ENCODE data around the gene GSG1L.

Gene GSG1L

GRCh38 chr16:28064706-28065249 lies 1.3 kb upstream of the GSG1L start:
- TF ChIP-seq, protein P1, sequence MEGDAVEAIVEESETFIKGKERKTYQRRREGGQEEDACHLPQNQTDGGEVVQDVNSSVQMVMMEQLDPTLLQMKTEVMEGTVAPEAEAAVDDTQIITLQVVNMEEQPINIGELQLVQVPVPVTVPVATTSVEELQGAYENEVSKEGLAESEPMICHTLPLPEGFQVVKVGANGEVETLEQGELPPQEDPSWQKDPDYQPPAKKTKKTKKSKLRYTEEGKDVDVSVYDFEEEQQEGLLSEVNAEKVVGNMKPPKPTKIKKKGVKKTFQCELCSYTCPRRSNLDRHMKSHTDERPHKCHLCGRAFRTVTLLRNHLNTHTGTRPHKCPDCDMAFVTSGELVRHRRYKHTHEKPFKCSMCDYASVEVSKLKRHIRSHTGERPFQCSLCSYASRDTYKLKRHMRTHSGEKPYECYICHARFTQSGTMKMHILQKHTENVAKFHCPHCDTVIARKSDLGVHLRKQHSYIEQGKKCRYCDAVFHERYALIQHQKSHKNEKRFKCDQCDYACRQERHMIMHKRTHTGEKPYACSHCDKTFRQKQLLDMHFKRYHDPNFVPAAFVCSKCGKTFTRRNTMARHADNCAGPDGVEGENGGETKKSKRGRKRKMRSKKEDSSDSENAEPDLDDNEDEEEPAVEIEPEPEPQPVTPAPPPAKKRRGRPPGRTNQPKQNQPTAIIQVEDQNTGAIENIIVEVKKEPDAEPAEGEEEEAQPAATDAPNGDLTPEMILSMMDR (IDR thresholded peaks at IDR 0.05; ENCODE audit: control insufficient read depth, extremely low read depth, insufficient read depth) = no peak
- DNase-seq (ENCODE audit: low read depth) = no peak
- no peak overlapping the region for H3K4me3 ChIP-seq (ENCODE audit: low read depth, low read length)

GRCh38 chr16:28064150-28064549 lies 636 bp upstream of the GSG1L start:
- no peak for DNase-seq (ENCODE audit: low read depth)
- TF ChIP-seq, protein P1 (IDR thresholded peaks at IDR 0.05; ENCODE audit: control insufficient read depth, extremely low read depth, insufficient read depth) = no peak
- H3K4me3 ChIP-seq (ENCODE audit: low read depth, low read length) = no peak overlapping the region

DNA sequence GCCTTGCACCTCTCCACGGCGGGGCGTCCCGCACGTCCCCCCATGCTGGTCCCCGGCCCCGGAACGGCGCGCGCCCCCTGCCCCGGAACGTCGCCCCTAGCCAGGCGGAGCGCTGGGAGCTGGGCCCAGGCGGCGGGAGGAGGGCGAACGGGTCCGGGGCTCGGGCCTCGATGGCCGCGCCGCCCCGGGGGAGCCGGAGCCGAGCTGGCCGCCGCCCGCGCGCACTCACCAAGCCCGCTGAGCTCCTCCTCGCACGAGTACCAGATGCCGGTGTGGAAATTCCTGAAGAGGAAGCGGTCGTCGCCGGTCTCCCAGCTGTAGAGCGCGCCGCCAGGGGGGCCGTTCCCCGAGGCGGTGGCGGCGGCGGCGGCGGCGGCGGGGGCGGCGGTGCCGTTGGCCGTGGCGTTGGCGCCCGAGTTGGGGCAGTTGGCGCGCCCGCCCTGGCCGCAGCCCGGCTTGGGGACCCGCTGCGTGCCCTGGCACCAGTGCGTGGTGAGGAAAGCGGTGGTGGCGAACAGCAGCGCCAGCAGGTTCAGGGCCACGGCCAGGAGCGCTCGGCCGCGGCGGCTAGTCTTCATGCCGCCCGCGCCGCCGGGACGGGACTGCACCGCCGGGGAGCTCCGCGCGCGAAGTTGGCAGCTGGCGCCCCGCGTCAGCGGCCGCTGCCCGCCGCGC lies 530 bp downstream of the GSG1L start:
- no peak overlapping the region for H3K4me3 ChIP-seq (ENCODE audit: low read depth, low read length)
- DNase-seq (ENCODE audit: low read depth) = no peak
- TF ChIP-seq, protein P1 (IDR thresholded peaks at IDR 0.05; ENCODE audit: control insufficient read depth, extremely low read depth, insufficient read depth) = no peak

- no peak for DNase-seq (ENCODE audit: low read depth)
- TF ChIP-seq, protein P1 (IDR thresholded peaks at IDR 0.05; ENCODE audit: control insufficient read depth, extremely low read depth, insufficient read depth) = no peak
- no peak overlapping the region for H3K4me3 ChIP-seq (ENCODE audit: low read depth, low read length)
Measured at GRCh38 chr16:28062261-28062846, 1.2 kb downstream of the GSG1L start.

DNA sequence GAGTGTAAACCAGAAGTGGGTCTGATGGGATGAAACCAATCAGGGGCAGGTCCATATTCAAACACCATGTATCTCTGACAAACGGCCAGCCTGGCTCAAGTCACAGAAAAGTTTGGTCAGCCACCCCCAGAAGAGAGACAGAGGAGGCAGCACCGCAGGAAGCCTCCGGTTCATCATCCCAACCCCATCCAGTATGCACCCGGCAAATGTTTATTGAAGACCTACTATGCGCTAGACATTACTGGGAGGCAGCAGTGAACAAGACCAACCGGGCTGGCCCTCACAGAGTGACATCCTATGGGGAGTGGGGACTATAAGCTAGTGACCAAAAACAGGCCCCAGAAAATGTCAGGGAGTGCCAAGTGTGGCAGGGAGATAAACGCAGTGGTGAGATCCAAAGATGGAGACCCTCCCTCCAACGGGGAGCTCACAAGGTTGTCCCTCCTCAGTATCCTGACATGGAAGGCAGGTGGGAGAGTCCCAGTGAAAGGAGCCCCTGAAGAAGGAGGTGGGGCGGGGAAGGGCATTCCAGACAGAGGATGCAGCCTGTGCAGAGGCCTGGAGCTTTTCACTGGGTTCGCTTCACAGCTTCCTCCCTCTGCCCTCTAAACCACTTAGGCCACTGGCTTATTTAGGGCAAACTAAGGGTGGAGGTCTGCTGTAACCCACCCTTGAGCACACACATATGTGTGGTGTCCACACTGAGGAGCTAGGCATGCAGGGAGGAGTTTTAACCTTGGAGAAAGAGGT lies 2.0 kb downstream of the GSG1L start:
- H3K4me3 ChIP-seq (ENCODE audit: low read depth, low read length) = no peak overlapping the region
- TF ChIP-seq, protein P1 (IDR thresholded peaks at IDR 0.05; ENCODE audit: control insufficient read depth, extremely low read depth, insufficient read depth) = no peak
- no peak for DNase-seq (ENCODE audit: low read depth)

DNA sequence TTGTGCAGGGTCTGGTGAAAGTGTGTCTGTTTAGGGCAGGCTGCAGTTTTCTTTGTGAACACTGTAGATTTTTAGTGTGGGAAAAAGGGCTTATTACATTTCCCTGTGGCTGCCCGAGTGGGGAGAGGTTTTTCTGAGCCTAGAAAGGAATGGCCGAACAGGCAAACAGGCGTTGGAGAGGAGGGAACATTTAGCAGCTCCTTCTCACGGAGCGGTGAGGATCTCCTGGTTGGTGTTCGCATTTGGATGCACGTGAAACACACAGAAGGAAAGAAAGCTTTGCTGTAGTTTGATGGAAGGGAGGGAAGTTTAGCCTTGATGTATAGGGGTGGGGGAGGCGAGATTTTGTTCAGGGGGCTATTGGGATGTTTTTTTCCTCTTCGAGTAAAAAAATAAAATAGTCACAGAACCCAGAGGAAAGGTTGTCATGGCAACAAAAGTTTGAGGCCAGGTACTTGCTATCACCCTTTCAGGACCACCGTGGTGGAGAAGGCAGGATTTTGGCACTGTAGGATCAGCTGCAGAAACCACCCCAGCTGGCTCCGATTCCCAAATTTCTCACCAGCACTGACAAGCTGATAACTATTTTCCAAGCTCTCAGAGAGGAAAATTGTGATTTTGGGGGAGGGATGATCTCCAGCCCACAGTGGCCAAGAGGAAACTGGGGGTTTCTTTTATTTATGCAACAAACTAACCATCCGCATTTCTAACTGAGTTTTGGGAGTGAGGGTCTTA lies 3.5 kb downstream of the GSG1L start:
- H3K4me3 ChIP-seq (ENCODE audit: low read depth, low read length) = no peak overlapping the region
- TF ChIP-seq, protein P1 (IDR thresholded peaks at IDR 0.05; ENCODE audit: control insufficient read depth, extremely low read depth, insufficient read depth) = no peak
- DNase-seq (ENCODE audit: low read depth) = no peak
